Activated T-cell treated with anti-CD3 and anti-CD28 coated beads, Interleukin-2, amount 50 U/mL, for 24 hours (primary cell): ENCODE measurements around the gene HLA-G.
A peak's percentile ranks its signal among the peaks of the same experiment; 100 is the strongest.

Source experiments
- DNase-seq: peaks from one replicate; pipeline ENCODE4 v3.0.0-alpha.2; 2020
- H3K27ac Mint-ChIP-seq: 2 replicates; pipeline ENCODE4 v1.8.0; 2020; ENCODE audit warnings: mild to moderate bottlenecking, mixed read lengths
- H3K27me3 Mint-ChIP-seq: 2 replicates; pipeline ENCODE4 v1.8.0; 2020; ENCODE audit warnings: mixed read lengths
- H3K36me3 Mint-ChIP-seq: 2 replicates; pipeline ENCODE4 v1.8.0; 2020; ENCODE audit warnings: low read depth, mixed read lengths
- H3K4me1 Mint-ChIP-seq: 2 replicates; pipeline ENCODE4 v1.8.0; 2020; ENCODE audit warnings: low read depth, mixed read lengths
- H3K4me3 Mint-ChIP-seq: 2 replicates; pipeline ENCODE4 v1.8.0; 2020; ENCODE audit warnings: mild to moderate bottlenecking, moderate library complexity, mixed read lengths
- H3K9me3 Mint-ChIP-seq: 2 replicates; pipeline ENCODE4 v1.8.0; 2020; ENCODE audit warnings: mixed read lengths

Gene HLA-G

GRCh38 chr6:29831776-29832175 is 4.2 kb downstream of the HLA-G start:
- DNase-seq = no peak
- Mint-ChIP-seq H3K4me3 (no peak overlapping the region), H3K4me1 (peaks cover 12% of the 10 kb centered on the region), H3K9me3 (no peaks in the 10 kb centered on the region), H3K27me3 (peaks cover 73% of the 10 kb centered on the region), H3K36me3 (no peaks in the 10 kb centered on the region), H3K27ac (no peak overlapping the region)

- peaks cover 60% of the 10 kb centered on the region for H3K27me3 Mint-ChIP-seq
- H3K36me3 Mint-ChIP-seq = no peaks in the 10 kb centered on the region
- H3K4me1 Mint-ChIP-seq = peaks cover 8% of the 10 kb centered on the region
- H3K4me3 Mint-ChIP-seq = no peak overlapping the region
- H3K27ac Mint-ChIP-seq = no peak overlapping the region
- peak; percentile 77 for DNase-seq
- H3K9me3 Mint-ChIP-seq = no peaks in the 10 kb centered on the region
Observed at GRCh38 chr6:29834564-29835436, 7.2 kb downstream of the HLA-G start.

GRCh38 chr6:29839917-29840316 is 12.3 kb downstream of the HLA-G start:
- H3K36me3 Mint-ChIP-seq = no peaks in the 10 kb centered on the region
- H3K27me3 Mint-ChIP-seq = peaks cover 29% of the 10 kb centered on the region
- peaks cover 13% of the 10 kb centered on the region for H3K4me1 Mint-ChIP-seq
- no peak for DNase-seq
- H3K9me3 Mint-ChIP-seq = peaks cover 5% of the 10 kb centered on the region
- H3K27ac Mint-ChIP-seq = no peak overlapping the region
- no peak overlapping the region for H3K4me3 Mint-ChIP-seq

- Mint-ChIP-seq H3K27ac (no peak overlapping the region), H3K36me3 (no peaks in the 10 kb centered on the region), H3K27me3 (peaks cover 19% of the 10 kb centered on the region), H3K4me3 (no peak overlapping the region), H3K4me1 (peaks cover 21% of the 10 kb centered on the region), H3K9me3 (peaks cover 5% of the 10 kb centered on the region)
- no peak for DNase-seq
Observed at GRCh38 chr6:29841030-29841429, 13.4 kb downstream of the HLA-G start.

- DNase-seq = peak; percentile 55
- Mint-ChIP-seq H3K27me3 (peaks cover 25% of the 10 kb centered on the region), H3K4me3 (no peak overlapping the region), H3K4me1 (peaks cover 33% of the 10 kb centered on the region), H3K27ac (peak overlapping the region; percentile 70), H3K9me3 (peaks cover 5% of the 10 kb centered on the region), H3K36me3 (no peaks in the 10 kb centered on the region)
Observed at GRCh38 chr6:29845405-29846006, 17.9 kb downstream of the HLA-G start.

- Mint-ChIP-seq H3K4me3 (no peak overlapping the region), H3K27ac (no peak overlapping the region), H3K4me1 (peaks cover 37% of the 10 kb centered on the region), H3K36me3 (no peaks in the 10 kb centered on the region), H3K27me3 (peaks cover 47% of the 10 kb centered on the region), H3K9me3 (peaks cover 2% of the 10 kb centered on the region)
- DNase-seq = peak; percentile 92
Observed at GRCh38 chr6:29847871-29848630, 20.4 kb downstream of the HLA-G start.

GRCh38 chr6:29850011-29850553 is 22.5 kb downstream of the HLA-G start:
- H3K27ac Mint-ChIP-seq = no peak overlapping the region
- peaks cover 56% of the 10 kb centered on the region for H3K27me3 Mint-ChIP-seq
- peak overlapping the region; percentile 68 for H3K4me3 Mint-ChIP-seq
- peaks cover 29% of the 10 kb centered on the region for H3K4me1 Mint-ChIP-seq
- H3K36me3 Mint-ChIP-seq = no peaks in the 10 kb centered on the region
- DNase-seq = peak; percentile 54
- no peaks in the 10 kb centered on the region for H3K9me3 Mint-ChIP-seq

- DNase-seq = no peak
- H3K27me3 Mint-ChIP-seq = peaks cover 59% of the 10 kb centered on the region
- no peaks in the 10 kb centered on the region for H3K36me3 Mint-ChIP-seq
- H3K27ac Mint-ChIP-seq = no peak overlapping the region
- H3K4me3 Mint-ChIP-seq = no peak overlapping the region
- H3K4me1 Mint-ChIP-seq = peaks cover 20% of the 10 kb centered on the region
- no peaks in the 10 kb centered on the region for H3K9me3 Mint-ChIP-seq
Observed at GRCh38 chr6:29851190-29851589, 23.6 kb downstream of the HLA-G start.

- H3K36me3 Mint-ChIP-seq = no peaks in the 10 kb centered on the region
- H3K4me3 Mint-ChIP-seq = no peak overlapping the region
- H3K27me3 Mint-ChIP-seq = peaks cover 55% of the 10 kb centered on the region
- no peak for DNase-seq
- no peaks in the 10 kb centered on the region for H3K9me3 Mint-ChIP-seq
- peaks cover 15% of the 10 kb centered on the region for H3K4me1 Mint-ChIP-seq
- no peak overlapping the region for H3K27ac Mint-ChIP-seq
Observed at GRCh38 chr6:29853245-29853644, 25.6 kb downstream of the HLA-G start.

- Mint-ChIP-seq H3K27me3 (peaks cover 30% of the 10 kb centered on the region), H3K36me3 (no peaks in the 10 kb centered on the region), H3K4me3 (no peak overlapping the region), H3K4me1 (no peaks in the 10 kb centered on the region), H3K9me3 (no peaks in the 10 kb centered on the region), H3K27ac (no peak overlapping the region)
- DNase-seq = no peak
Observed at GRCh38 chr6:29858006-29858405, 30.4 kb downstream of the HLA-G start.

GRCh38 chr6:29861521-29862255 is 34.1 kb downstream of the HLA-G start:
- no peaks in the 10 kb centered on the region for H3K9me3 Mint-ChIP-seq
- no peaks in the 10 kb centered on the region for H3K36me3 Mint-ChIP-seq
- H3K27ac Mint-ChIP-seq = no peak overlapping the region
- H3K4me3 Mint-ChIP-seq = no peak overlapping the region
- no peaks in the 10 kb centered on the region for H3K4me1 Mint-ChIP-seq
- DNase-seq = no peak
- H3K27me3 Mint-ChIP-seq = peaks cover 44% of the 10 kb centered on the region

- no peak for DNase-seq
- no peaks in the 10 kb centered on the region for H3K4me1 Mint-ChIP-seq
- no peak overlapping the region for H3K27ac Mint-ChIP-seq
- H3K4me3 Mint-ChIP-seq = no peak overlapping the region
- peaks cover 62% of the 10 kb centered on the region for H3K27me3 Mint-ChIP-seq
- no peaks in the 10 kb centered on the region for H3K36me3 Mint-ChIP-seq
- H3K9me3 Mint-ChIP-seq = no peaks in the 10 kb centered on the region
Observed at GRCh38 chr6:29864037-29864810, 36.6 kb downstream of the HLA-G start.

- Mint-ChIP-seq H3K9me3 (no peaks in the 10 kb centered on the region), H3K27me3 (peaks cover 62% of the 10 kb centered on the region), H3K36me3 (no peaks in the 10 kb centered on the region), H3K27ac (no peak overlapping the region), H3K4me1 (no peaks in the 10 kb centered on the region), H3K4me3 (no peak overlapping the region)
- DNase-seq = no peak
Observed at GRCh38 chr6:29865631-29866030, 38.0 kb downstream of the HLA-G start.
